Heart right ventricle (tissue), 16 donors: Measurements from ENCODE around the gene XBP1. TPM values are rescaled to one million over a fixed set of nuclear protein-coding genes. Genes with fewer than 3 reads are reported as not detected.

Source experiments
- ATAC-seq, 8 donors: fragments of 200-7000 bp; cut with Tn5 transposase; one replicate each; pipeline ENCODE4 v1.9.1; 2020; ENCODE audit warnings: mild to moderate bottlenecking in 8 of 8, moderate library complexity in 8 of 8, moderate number of reproducible peaks in 1 of 8
- DNase-seq, 2 donors: peaks; one replicate each; pipeline ENCODE4 v3.0.0-alpha.2; 2020
- H3K27ac ChIP-seq, 10 donors: fragments of 200-600 bp; sonication (generic) in 2 of 10; one replicate each; pipeline versions ENCODE4 v1.5.0 to v1.8.0; 2020 to 2022; ENCODE audit warnings: mild to moderate bottlenecking in 3 of 10
- H3K27me3 ChIP-seq, 7 donors: fragments of 200-600 bp; one replicate each; pipeline ENCODE4 v1.8.0; 2021 to 2022; ENCODE audit warnings: mild to moderate bottlenecking in 2 of 7
- H3K36me3 ChIP-seq, 9 donors: fragments of 200-600 bp; sonication (generic) in 1 of 9; one replicate each; pipeline versions ENCODE4 v1.5.0 to v1.8.0; 2020 to 2022; ENCODE audit warnings: mild to moderate bottlenecking in 2 of 9
- H3K4me1 ChIP-seq, 9 donors: fragments of 200-600 bp; sonication (generic) in 1 of 9; one replicate each; pipeline versions ENCODE4 v1.5.0 to v1.8.0; 2020 to 2022; ENCODE audit warnings: mild to moderate bottlenecking in 4 of 9
- H3K4me3 ChIP-seq, 10 donors: fragments of 200-600 bp; sonication (generic) in 2 of 10; one replicate each; pipeline versions ENCODE4 v1.5.0 to v1.8.0; 2020 to 2022; ENCODE audit warnings: mild to moderate bottlenecking in 7 of 10, moderate library complexity in 2 of 10
- H3K9me3 ChIP-seq, 11 donors: fragments of 200-600 bp in 10 of 11; sonication (generic) in 2 of 11; one replicate each; pipeline versions ENCODE4 v1.5.0 to v1.8.0; 2013 to 2022; ENCODE audit warnings: mild to moderate bottlenecking in 2 of 11, control low read depth in 1 of 11, moderate library complexity in 1 of 11
- CTCF ChIP-seq, 9 donors: fragments of 200-600 bp; sonication (generic) in 2 of 9; IDR thresholded peaks; one replicate each; pipeline versions ENCODE4 v1.5.0 to v1.8.0; 2021 to 2022; ENCODE audit warnings: antibody characterized with exemption in 9 of 9, mild to moderate bottlenecking in 5 of 9, moderate library complexity in 1 of 9
- WGBS, 2 donors: extraction: QIAGEN DNeasy Blood & Tissue Kit; methylation state at CpG; one replicate each; pipeline ENCODE4 v1.1.7; 2013; ENCODE audit warnings: inconsistent platforms in 1 of 2; 5-methylcytosine and 5-hydroxymethylcytosine counted together
- intact Hi-C, 10 donors: fragments of 100-400 bp; cut with DNase I; formaldehyde crosslinking; loops; one replicate each; pipeline versions ENCODE4 v1.11.1 to v1.14.2; 2022
- polyA plus RNA-seq, 2 donors: library from polyadenylated mRNA; stranded (reverse); fragments of 200-250 nt; gene quantifications; one replicate each; pipeline ENCODE4 v1.2.3, GENCODE V29; 2013
- total RNA-seq, 10 donors: library from RNA; stranded (reverse); fragmentation: NEBNext Ultra II Directional in 3 of 10; extraction: Animal tissue kit (Norgen Biotek cat#: 25700) in 3 of 10; gene quantifications; one replicate each; pipeline versions ENCODE4 v1.2.1 to v1.2.4, GENCODE V29; 2021 to 2023
- donor health status: Arrhythmogenic right ventricular cardiomyopathy.
- donor health status: ischemic (EF 13 %, LVEDD 7.1; RV severe dilation, severe dysfunction).
- donor health status: healthy with polysubstance abuse.
- donor health status: DM: no; HTN: yes; CAD: no.
- donor health status: DM: no; HTN: no; CAD: no.
- donor health status: ischemic (EF 25% LVEDD 6.9; RV normal size, moderate dysfunction).
- donor health status: ischemic (EF 25% LVEDD 5.7; RV mildly dilated, moderate dysfunction).
- donor health status: healthy.
- donor health status: DM: yes; HTN: yes; CAD: no.
- donor health status: Ischemic cardiomyopathy.
- donor health status: ischemic (EF 35%, LVEDD 5.7; RV mildly dilated, moderate dysfunction).
- donor health status: nonischemic (EF 11% LVEDD 7.7; RV severe dilation, severe dysfunction).
- donor health status: DM: yes; HTN: yes; CAD: no.
- donor health status: PGD.
- donor health status: ischemic (EF 29% LVEDD 5.4; RV normal size, mild dysfunction).
- donor health status: nonischemic (EF 23%, LVEDD 6.1; RV moderate dilation, normal function).

The XBP1 gene
- total and polyA plus RNA-seq, 12 donors, result 22.5 to 140 (median 67.9) TPM

DNA sequence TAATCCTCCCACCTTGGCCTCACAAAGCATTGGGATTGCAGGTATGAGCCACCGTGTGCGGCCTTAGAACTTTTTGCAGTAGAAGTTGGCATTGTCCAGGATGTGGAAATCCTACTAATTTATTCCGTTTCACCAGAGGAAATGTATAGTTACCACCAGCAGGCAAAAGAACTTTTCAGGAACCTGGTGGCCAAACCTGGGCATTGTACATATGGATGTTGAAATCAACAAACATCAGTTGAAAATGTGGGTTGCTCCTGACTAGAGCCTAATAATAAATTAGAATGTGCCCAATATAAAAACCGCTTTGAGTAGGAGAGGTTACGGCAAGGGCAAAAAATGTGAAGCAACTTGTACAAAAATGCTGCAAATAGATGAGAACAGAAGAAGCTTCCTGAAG, 40.7 kb upstream of the XBP1 start:
- TF ChIP-seq CTCF (IDR thresholded peaks at IDR 0.05), result no peak
- intact Hi-C loops, result no loop called here
- Histone ChIP-seq H3K4me1 (no peaks in the 10 kb centered on the region), H3K36me3 (no peaks in the 10 kb centered on the region), H3K4me3 (no peak overlapping the region), H3K9me3 (peaks cover 0 to 2% (median 0%) of the 10 kb centered on the region in 11 donors), H3K27me3 (no peaks in the 10 kb centered on the region), H3K27ac (no peak overlapping the region)
- 86 to 88% methylated on average over 5 of the region's 5 CpGs for WGBS, 2 donors
- ATAC-seq, result no peak
- DNase-seq, result no peak

- 84% methylated on average over 5 of the region's 5 CpGs for WGBS, 2 donors
- intact Hi-C loops, result loop anchor here in 1 of 10 donors (10.0 kb wide), 1 partner anchor 794 kb away; no protein-coding TSS in a partner anchor
Observed at GRCh38 chr22:28838971-28839370, 38.6 kb upstream of the XBP1 start.

GRCh38 chr22:28837640-28838039, 37.3 kb upstream of the XBP1 start:
- intact Hi-C loops, result loop anchor here in 1 of 10 donors (10.0 kb wide), 1 partner anchor 793 kb away; no protein-coding TSS in a partner anchor
- Histone ChIP-seq H3K4me3 (no peak overlapping the region), H3K9me3 (no peaks in the 10 kb centered on the region), H3K27me3 (no peaks in the 10 kb centered on the region), H3K27ac (no peak overlapping the region), H3K36me3 (peaks cover 0 to 8% (median 0%) of the 10 kb centered on the region in 9 donors), H3K4me1 (no peaks in the 10 kb centered on the region)
- WGBS, 2 donors, result 89 to 90% methylated on average over 6 of the region's 6 CpGs
- DNase-seq, result no peak
- ATAC-seq, result no peak
- no peak for TF ChIP-seq CTCF (IDR thresholded peaks at IDR 0.05)

More at GRCh38 chr22:28838971-28839370, 38.6 kb upstream of the XBP1 start:
- ATAC-seq, result no peak
- Histone ChIP-seq H3K27me3 (no peaks in the 10 kb centered on the region), H3K36me3 (peaks cover 0 to 4% (median 0%) of the 10 kb centered on the region in 9 donors), H3K4me3 (no peak overlapping the region), H3K27ac (no peak overlapping the region), H3K9me3 (no peaks in the 10 kb centered on the region), H3K4me1 (no peaks in the 10 kb centered on the region)
- no peak for TF ChIP-seq CTCF (IDR thresholded peaks at IDR 0.05)
- no peak for DNase-seq

- Histone ChIP-seq H3K27me3 (no peaks in the 10 kb centered on the region), H3K27ac (no peak overlapping the region), H3K4me1 (no peaks in the 10 kb centered on the region), H3K9me3 (no peaks in the 10 kb centered on the region), H3K4me3 (no peak overlapping the region), H3K36me3 (peaks cover 0 to 15% (median 0%) of the 10 kb centered on the region in 9 donors)
- no peak for TF ChIP-seq CTCF (IDR thresholded peaks at IDR 0.05)
- ATAC-seq, result no peak
- DNase-seq, result no peak
- intact Hi-C loops, result loop anchor here in 1 of 10 donors (10.0 kb wide), 1 partner anchor 791 kb away; no protein-coding TSS in a partner anchor
- 90 to 91% methylated on average over 11 of the region's 11 CpGs for WGBS, 2 donors
Observed at GRCh38 chr22:28835630-28836189, 35.3 kb upstream of the XBP1 start.
